ENCODE data around the gene PSMA1.

DNA sequence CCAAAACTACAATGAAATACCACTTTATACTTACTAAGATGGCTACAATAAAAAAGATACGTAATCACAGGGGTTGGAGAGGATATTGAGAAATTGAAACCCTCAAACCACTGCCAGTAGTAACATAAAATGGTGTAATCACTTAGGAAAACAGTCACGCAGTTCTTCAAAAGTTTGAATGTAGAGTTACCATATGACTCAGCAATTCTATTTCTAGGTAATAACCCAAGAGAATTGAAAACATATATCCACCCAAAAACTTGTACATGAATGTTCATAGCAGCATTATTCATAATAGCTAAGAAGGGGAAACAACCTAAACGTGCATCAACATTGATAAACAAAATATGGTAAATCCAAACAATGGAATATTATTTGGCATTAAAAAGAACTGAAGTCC, 24.4 kb upstream of the PSMA1 start:
- TF ChIP-seq, protein P1, sequence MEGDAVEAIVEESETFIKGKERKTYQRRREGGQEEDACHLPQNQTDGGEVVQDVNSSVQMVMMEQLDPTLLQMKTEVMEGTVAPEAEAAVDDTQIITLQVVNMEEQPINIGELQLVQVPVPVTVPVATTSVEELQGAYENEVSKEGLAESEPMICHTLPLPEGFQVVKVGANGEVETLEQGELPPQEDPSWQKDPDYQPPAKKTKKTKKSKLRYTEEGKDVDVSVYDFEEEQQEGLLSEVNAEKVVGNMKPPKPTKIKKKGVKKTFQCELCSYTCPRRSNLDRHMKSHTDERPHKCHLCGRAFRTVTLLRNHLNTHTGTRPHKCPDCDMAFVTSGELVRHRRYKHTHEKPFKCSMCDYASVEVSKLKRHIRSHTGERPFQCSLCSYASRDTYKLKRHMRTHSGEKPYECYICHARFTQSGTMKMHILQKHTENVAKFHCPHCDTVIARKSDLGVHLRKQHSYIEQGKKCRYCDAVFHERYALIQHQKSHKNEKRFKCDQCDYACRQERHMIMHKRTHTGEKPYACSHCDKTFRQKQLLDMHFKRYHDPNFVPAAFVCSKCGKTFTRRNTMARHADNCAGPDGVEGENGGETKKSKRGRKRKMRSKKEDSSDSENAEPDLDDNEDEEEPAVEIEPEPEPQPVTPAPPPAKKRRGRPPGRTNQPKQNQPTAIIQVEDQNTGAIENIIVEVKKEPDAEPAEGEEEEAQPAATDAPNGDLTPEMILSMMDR (IDR thresholded peaks at IDR 0.05) = no peak
- TF ChIP-seq POLR2AphosphoS5 (IDR thresholded peaks at IDR 0.05) (no peak), POLR2A (IDR thresholded peaks at IDR 0.05) (no peak)
